NT2/D1 (cell line): ENCODE results near the gene NELL2.

Experiments used
- SUZ12 ChIP-seq: IDR thresholded peaks from 2 replicates; pipeline ENCODE4 v1.6.1; 2011; ENCODE audit not compliant: insufficient read length, insufficient read depth; ENCODE audit errors: extremely low read depth
- YY1 ChIP-seq: IDR thresholded peaks from 2 replicates; pipeline ENCODE4 v1.6.1; 2011; ENCODE audit not compliant: insufficient read length, insufficient read depth

DNA sequence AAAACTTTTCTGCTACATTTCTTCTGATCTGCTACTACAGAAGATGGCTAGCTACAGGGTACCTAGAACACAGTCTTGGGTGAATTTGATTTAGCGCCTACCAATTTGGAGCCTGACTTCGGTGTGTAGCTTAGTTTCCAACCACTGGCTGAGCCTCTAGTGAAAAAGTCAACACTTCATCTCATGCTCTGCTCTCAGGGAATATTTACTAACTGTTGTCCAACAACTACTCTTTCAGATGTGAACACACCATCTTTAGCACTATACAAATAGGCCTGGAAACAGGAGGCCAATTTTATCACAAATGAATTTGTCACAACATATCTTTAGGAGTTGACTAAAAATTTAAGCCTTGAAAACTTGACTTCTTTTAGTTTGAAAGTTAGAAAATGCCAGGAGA, 167.9 kb downstream of the NELL2 start:
- TF ChIP-seq YY1 (no peak), SUZ12 (no peak)
